HG03378 (cell line): ENCODE results near the gene MYL4.
A peak's percentile ranks its signal among the peaks of the same experiment; 100 is the strongest.
"Not testable (repeated sequence)": the region's sequence is repeated elsewhere in the genome, so short reads cannot be mapped to it uniquely, and the experiment has no call there.

ENCODE experiments used
- ATAC-seq: cut with Tn5 transposase; IDR thresholded peaks from one replicate; pipeline ENCODE4 v1.9.1; 2021; ENCODE audit warnings: mild to moderate bottlenecking, moderate library complexity; ENCODE audit not compliant: unreplicated experiment

The MYL4 gene

DNA sequence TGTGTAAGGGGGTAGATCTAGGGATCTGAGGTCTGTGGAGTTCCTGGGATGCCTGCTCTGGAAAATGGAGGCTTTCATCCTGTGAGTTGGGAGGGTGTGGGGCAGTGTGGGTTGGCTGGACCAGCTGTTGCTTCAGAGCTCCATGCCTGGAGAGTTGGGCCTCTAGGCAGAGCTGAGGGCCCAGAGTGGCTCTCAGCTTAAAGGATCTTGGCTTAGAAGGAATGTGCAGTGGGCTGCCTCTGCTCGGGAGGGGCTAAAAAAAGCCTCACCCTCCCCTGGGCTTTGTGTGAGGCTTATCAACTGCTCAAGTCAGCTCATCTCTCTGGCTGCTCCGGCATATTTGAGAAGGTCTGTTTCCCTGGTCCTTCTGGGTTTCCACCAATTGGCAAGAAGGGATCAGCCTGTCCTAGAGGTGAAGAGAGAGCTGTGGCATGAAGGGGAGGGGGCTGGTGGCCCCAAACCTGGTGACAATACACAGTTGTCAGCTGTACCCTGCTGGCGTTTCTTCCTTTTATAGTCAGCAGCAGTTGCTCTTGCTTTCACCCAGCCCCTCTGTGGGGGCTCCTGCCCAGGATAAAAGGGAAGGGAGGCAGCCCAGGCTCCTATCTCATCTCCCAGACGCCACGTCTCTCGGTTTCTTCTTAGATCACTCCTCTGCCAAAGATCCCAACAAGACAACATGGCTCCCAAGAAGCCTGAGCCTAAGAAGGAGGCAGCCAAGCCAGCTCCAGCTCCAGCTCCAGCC lies at the start of gene MYL4:
Gene MYL4, plus strand, starts transcription at position 605 of the 745 bp plus-strand sequence. Its CDS starts 75 bp downstream, at position 680.
- no peak for ATAC-seq

DNA sequence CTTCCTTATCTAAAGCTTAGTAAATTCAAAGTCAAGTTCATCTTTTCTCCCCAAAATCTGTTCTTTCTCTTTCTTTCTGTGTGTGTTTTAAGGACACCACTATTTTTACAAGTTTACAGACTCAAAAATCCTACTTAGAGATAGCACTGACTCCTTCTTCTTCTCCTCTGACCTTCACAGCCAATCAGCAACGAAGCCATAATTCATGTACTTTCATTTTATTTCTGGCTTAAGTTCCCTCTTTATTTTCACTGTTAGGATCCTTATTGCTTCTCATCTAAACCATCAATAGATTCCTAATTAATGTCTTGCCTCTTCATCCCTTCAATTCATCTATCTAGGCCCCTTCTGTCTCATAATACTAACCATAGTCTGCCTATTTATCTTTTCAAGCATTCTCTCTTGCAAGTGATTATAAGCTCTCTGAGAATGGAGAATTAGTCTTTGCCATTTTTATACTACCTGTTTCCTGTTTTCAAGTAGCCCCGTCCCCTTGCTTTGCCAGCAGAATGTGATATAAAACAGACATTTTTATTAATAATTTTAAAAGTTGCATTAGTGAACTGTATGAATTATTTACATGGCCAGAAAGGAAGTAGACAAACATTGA lies 47.0 kb upstream of the MYL4 start:
- ATAC-seq = no peak

DNA sequence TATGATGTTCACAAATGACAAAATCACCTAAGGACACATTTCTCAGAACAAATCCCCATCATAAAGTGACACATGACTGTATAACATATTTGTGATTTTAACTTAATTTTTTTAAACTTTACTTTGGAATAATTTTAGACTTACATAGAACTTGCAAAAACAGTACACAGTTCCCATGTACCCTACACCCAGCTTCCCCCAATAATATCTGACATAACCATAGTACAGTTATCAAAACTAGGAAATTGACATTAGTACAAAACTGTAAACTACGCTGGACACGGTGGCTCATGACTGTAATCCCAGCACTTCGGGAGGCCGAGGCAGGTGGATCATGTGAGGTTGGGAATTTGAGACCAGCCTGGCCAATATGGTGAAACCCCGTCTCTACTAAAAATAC lies 44.9 kb upstream of the MYL4 start:
- no peak for ATAC-seq

DNA sequence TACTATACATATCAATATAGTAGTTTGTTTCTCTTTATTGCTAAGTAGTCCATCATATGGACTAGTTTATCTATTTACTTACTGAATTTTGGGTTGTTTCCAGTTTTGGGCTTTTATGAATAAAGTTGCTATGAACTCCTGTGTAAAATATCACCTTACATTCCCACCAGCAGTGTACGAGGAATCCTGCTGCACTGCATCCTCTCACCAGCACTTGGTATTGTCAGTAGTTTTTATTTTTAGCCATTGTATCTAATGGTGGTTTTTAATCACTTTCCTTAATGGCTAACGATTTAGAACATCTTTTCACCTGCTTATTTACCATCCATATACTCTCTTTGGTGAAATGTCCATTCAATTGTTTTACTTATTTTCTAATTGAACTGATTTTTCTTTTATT lies 44.0 kb upstream of the MYL4 start:
- no peak for ATAC-seq

DNA sequence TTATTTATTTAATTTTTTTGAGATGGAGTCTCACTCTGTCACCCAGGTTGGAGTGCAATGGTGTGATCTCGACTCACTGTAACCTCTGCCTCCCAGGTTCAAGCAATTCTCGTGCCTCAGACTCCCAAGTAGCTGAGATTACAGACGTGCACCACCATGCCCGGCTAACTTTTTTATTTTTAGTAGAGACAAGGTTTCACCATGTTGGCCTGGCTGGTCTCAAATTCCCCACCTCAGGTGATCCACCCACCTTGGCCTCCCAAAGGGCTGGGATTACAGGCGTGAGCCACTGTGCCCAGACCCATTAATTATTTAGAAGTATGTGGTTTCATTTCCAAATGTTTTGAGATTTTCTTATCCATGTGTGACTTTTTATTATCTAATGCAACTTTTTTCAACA lies 42.3 kb upstream of the MYL4 start:
- not testable (repeated sequence) for ATAC-seq

DNA sequence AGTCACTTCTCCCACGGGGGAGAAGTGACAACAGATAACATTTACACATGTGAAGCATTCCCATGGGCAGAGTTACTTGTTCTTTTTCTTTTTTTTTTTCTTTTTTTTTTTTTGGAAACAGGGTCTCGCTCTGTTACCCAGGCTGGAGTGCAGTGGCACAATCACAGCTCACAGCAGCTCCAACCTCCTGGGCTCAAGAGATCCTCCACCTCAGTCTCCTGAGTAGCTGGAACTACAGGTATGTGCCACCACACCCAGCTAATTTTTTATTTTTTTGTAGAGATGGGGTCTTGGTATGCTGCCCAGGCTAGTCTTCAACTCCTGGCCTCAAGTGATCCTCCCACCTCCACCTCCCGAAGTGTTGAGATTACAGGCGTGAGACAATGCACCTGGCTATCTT lies 40.3 kb upstream of the MYL4 start:
- not testable (repeated sequence) for ATAC-seq

DNA sequence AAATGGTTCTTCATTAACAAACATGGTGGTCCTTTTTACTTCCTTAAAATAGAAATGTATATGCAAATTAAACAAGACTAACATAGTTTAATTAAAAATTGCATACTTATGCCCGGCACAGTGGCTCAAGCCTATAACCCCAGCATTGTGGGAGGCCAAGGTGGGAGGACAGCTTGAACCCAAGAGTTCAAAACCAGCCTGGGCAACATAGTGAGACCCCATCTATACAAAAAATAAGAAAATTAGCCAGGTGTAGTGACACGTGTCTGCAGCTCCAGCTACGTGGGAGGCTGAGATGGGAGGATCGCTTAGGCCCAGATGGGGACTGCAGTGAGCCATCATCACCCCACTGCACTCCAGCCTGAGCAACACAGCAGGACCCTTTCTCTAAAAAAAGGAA lies 38.4 kb upstream of the MYL4 start:
- no peak for ATAC-seq

DNA sequence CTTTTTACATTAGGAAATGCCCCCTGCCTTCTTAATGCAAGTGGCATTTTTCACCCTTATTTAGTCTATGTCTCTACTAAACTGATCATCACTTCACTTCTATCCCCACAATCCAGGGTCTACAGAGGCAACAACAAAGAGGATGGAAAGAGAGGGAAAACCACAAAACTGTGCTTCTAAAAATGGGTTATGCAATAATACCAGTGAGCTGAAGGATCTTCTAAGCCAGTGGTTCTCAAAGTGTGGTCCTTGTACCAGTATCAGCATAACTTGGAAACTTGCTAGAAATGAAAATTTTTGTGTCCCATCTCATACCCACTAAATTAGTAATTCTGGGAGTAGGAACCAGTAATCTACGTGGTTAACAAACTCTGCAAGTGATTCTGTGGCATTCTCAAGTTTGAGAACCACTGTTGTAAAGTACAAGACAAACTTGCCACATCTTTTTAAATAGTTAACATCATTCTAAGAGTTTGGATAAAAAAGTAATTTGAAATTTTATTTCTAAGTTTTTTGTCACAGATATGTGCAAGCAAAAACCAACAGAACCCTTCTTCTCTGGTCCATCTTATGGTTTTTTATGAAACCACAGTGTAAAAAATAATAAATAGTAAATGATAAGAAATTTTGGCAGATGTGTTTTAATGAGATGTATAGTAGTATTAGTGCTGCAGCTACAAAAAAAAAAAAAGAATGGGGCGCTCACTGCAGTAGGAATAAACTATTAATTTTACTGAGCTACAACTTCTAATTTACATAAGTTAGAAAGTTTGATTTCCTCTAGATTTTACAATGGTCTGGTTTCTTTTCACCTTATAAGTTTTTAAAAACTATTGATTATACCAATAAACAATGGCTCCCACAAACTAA lies 36.2 kb upstream of the MYL4 start:
- no peak for ATAC-seq

DNA sequence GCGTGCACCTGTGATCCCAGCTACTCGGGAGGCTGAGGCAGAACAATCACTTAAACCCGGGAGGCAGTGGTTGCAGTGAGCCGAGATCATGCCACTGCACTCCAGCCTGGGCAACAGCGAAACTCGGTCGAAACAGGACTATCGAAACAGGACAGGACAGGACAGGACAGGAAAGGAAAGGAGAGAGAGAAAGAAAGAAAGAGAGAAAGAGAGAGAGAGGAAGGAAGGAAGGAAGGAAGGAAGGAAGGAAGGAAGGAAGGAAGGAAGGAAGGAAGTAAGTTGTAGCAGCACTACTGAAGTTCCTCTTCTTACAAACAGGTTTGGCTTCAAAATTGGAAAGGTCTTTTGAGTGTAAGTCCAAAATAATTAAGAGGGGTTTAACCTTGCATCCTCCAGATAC lies 34.3 kb upstream of the MYL4 start:
- not testable (repeated sequence) for ATAC-seq

DNA sequence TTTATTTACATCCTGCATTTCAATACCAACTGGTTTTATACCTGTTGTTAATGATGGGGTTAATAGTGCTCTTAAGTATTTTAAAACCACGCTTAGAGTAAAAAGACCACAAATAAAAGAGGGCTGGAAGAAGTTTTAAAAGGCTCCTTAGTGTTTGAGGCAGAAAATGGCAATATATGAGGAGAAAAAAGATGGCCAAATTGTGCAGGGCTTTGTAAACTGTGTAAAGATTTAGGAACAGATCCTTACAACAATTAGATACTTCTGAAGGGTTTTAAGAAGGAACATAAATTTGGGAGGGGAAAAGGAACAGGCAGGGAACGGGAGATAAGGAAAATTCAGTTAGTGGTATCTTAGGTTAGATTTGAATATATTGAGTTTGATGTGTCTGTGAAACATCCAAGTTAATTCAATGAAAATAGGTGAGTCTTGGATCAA lies 32.7 kb upstream of the MYL4 start:
- ATAC-seq = no peak

DNA sequence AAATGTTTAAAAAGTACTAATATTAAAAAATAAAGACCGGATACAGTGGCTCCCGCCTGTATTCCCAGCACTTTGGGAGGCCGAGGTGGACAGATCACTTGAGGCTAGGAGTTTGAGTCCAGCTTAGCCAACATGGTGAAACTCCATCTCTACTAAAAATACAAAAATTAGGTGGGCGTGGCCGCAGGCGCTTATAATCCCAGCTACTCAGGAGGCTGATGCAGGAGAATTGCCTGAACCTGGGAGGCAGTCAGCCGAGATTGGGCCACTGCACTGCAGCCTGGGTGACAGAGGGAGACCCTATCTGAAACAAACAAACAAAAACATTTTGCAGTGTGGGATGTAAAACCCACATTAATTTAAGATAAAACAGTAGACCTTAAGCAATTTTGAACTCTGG lies 31.9 kb upstream of the MYL4 start:
- ATAC-seq = no peak

DNA sequence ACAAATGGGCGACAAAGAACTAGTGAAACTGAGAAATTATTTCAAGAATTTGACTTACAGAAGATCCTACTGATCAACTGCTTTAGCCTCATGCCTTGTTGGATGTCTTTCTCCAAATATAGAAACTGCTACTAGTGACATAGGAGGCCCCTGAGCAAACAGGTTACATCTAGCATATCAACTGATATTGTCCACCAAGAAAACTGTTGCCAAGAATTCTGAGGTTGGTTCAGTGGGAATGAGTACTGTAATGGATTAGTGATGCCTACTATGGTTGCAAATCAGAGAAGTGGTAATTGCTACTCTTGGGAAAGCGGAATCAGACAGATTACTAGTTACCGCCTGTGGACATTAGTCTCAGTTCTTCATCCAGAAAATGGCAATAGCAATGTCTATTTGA lies 30.0 kb upstream of the MYL4 start:
- ATAC-seq = no peak

DNA sequence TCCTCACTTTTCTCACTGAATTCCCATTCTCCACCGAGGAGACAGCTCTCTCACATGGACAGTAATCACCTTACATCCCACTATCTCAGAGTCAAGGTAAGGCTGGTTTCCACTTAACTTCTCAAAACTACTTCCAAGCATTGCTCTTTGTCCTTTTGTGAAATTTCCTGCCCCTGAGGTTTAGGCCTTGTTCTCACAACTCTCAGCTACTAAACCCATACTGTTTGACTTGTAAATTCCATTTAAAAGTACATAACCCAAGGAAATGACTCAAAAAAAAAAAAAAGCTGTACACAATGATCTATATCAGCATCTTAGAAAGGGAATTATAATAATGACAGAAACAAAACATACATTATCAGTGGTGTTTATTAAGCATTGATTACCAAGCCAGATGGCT lies 28.8 kb upstream of the MYL4 start:
- ATAC-seq = no peak

DNA sequence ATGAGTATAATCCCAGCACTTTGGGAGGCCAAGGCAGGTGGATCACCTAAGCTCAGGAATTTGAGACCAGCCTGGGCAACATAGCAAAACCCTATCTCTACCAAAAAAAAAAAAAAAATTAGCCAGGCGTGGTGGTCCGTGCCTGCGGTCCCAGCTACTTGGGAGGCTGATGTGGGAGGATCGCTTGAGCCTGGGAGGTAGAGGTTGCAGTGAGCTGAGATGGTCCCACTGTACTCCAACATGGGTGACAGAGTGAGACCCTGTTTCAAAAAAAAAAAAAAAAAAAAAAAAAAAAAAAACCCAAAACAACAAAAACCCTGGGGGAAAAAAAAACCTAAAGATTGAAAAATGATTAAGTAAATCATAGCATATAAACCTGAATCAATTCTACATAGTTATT lies 28.2 kb upstream of the MYL4 start:
- not testable (repeated sequence) for ATAC-seq

DNA sequence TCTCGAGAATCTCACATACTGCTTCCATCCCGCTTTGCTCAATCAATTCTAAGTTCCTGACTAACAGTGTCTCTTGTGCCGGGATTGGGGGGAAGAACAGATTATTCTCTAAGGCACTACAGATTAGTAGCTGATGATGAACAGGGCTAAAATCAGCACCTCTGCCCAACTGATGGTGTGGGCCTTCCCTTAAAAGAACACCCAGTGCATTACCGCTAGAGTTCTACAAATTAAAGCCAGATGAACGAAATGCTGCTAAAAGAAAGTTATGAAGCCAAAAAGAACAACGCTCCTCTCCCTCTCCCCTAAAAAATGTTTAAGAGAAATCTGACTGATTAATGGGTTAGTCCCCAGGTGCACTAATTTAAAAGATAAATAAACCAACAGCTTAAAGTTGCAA lies 24.5 kb upstream of the MYL4 start:
- no peak for ATAC-seq

DNA sequence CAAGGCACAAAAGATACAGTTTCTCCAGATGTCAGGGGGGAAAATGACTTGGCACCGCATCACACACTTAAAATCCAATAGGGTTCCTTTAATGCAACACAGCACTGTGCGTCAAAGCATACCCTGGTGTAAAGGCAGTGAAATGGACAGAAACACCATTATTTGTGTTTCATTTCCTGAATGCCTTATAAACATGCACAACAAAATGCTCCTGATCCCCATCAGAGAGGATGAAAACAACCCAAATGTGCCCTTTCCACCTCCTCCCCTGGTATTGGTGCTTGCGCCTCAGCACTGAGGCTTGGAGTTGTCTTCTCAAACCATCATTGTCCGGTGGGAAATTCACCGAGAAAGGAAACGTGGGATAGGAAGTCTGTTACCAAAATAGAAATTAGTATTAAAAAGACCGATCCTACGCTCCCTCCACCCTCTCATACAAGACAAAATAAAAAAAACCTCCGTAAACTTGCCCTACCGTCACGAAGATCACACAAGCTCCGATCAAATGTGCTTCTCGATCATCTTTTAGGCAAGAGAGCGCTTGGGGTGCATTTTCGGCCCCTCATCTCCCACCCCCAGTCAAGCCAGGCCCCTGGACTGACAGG lies 20.8 kb upstream of the MYL4 start:
- no peak for ATAC-seq

DNA sequence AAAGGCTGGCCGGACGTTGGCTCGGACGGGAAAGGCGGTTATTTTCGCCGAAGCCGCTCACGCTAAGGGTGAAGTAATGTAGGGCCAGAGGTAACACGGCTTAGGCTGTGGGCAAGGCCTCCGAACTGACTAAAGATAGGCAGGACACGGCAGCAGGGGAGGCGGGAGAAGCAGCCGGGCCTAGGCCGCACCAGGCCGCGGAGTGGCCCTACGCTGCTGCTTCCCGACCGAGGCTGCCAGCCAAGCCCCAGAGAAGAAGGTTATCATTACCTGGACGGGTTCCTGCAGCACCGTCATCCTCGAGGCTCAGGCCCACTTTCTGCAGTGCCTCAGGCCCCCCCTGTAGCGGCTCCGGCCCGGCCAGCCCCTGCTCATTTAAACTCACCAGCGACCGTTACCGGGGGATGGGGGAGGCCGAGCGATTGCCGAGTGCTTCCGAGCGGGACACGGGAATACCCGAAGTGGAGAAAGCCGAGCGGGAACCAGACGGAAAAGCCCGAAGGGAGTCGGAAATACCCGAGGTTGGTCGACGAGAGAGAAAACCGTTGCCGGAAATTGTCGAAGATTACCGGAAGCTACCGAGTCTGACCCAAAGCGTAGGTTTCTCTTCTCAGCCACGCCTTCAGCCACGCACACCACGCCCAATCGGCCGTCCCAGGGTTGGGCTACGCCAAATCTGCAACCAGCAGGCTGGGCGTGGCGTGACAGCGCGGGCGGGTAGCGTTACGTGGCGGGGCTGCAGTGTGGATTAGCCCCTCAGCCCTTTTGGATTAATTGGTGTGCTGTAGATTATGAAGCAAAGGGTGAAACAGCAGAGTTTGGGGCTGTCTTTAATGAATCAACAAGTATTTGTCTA lies 20.0 kb upstream of the MYL4 start, which contains the start of gene CDC27:
Gene CDC27, minus strand, starts transcription at position 420 of the 856 bp plus-strand sequence. Its CDS starts 123 bp downstream, at position 297.
- peak; percentile 86 for ATAC-seq

DNA sequence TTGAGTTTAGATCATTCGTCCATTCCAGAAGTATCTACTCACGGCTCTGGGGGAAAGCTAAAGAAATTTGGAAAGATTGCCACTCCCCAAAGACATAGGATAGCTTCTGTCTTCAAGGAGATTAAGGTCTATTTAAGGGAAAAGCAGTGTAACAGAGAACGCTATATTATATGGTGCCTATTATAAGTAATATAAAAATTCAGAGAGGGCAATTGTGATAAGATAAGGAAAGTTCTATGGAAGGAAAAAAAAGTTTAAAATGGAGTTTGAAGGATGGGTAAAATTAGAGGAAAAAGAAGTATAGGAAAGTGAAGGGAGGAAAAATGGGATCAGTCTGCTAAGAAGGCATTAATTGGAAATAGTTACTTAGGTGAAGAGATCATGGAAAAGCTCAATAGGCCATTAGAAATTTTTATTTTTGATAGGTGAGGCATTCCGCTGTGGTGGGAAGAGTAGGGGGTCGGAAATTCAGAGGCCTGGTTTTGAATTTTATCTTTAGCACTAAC lies 19.4 kb upstream of the MYL4 start:
- ATAC-seq = no peak

DNA sequence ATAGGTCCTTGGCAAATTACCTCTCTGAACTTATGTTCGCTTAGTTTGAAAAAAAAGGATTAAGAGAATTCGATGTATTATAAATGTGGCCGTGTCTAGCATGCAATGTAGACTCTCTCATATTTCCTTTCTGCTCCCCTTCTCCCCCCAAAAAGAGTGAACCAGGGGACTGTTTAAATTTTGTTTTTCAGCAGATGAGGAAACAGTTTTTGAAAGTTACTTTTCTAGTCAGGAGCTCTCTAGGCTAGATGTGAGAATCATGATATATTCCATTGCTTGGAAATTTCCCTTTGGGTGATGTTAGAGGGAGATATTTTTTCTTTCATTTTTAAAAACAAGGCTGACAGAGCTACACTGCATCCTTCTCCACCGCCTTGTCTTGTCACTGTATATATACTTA lies 18.9 kb upstream of the MYL4 start:
- no peak for ATAC-seq

DNA sequence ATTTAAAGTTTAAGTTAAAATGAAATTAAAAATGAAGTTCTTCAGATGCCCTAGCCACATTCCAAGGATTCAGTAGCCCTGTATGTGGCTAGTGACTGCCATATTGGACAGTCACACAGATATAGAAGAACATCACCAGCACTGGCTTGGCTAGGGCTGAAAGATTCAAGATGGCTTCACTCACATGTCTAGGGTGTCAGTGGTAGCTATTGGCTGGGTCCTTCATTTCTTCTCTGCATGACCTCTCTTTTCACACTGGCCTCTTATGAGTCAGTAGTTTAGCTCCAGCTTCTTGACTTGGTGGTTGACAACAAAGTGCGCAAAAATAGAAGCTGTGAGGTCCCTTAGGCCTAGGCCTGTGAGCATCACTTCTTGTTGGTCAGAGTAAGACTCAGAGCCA lies 18.4 kb upstream of the MYL4 start:
- ATAC-seq = no peak
